ENCODE measurements around the gene RNF144A. TPM values are rescaled to one million over a fixed set of nuclear protein-coding genes. Genes with fewer than 3 reads are reported as not detected.

The RNF144A gene
- total RNA-seq, 1 experiment from 2014 or later = 13.6 TPM

DNA sequence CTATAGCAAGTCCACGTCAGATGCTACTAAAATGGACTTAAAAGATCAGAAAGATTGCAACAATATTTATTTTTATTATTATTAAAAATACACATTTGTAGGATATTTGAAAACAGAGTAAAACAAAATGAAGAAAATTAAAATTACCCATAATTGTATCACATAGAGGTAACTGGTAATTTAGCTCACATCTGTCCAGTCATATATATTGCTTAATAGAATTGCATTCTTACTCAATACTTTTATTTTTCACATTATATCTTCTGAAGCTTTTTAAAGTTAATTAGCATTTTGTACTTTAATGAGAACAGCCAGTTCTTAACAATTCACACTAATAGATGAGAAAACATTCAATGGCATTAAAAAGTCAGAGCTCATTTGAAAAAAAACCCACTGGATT, 11.5 kb upstream of the RNF144A start:
- intact Hi-C loops (cut with micrococcal nuclease; ENCODE audit: unreplicated experiment) = no loop called here
- ChIA-PET CTCF (interaction anchor here (0.5 kb wide), 1 partner anchor 112 kb away, joined by 3 read pairs; no protein-coding TSS in a partner anchor), POLR2A (ENCODE audit: low non-redundant PET) (no interaction called here)
- Histone ChIP-seq H3K36me3 (ENCODE audit: insufficient read depth, low read length, poor library complexity, severe bottlenecking) (no peaks in the 10 kb centered on the region), H3K4me1 (ENCODE audit: insufficient read depth, low read length, poor library complexity, severe bottlenecking) (no peaks in the 10 kb centered on the region), H3K27me3 (replicated peaks; ENCODE audit: insufficient read depth, low read depth, low read length, poor library complexity) (no peaks in the 10 kb centered on the region), H3K27ac (ENCODE audit: low read depth, low read length, poor library complexity, severe bottlenecking) (no peak overlapping the region), H3K4me3 (ENCODE audit: low read depth, low read length, poor library complexity, severe bottlenecking) (no peak overlapping the region), H3K9me3 (ENCODE audit: low read depth, low read length, poor library complexity, severe bottlenecking) (no peaks in the 10 kb centered on the region)
- no TSS peak for BruUV-seq (replicated peaks)
- no peak for TF ChIP-seq EZH2 (IDR thresholded peaks at IDR 0.05; ENCODE audit: borderline replicate concordance, low read depth, low read length, poor library complexity, severe bottlenecking)
- TF ChIP-seq, protein P1, sequence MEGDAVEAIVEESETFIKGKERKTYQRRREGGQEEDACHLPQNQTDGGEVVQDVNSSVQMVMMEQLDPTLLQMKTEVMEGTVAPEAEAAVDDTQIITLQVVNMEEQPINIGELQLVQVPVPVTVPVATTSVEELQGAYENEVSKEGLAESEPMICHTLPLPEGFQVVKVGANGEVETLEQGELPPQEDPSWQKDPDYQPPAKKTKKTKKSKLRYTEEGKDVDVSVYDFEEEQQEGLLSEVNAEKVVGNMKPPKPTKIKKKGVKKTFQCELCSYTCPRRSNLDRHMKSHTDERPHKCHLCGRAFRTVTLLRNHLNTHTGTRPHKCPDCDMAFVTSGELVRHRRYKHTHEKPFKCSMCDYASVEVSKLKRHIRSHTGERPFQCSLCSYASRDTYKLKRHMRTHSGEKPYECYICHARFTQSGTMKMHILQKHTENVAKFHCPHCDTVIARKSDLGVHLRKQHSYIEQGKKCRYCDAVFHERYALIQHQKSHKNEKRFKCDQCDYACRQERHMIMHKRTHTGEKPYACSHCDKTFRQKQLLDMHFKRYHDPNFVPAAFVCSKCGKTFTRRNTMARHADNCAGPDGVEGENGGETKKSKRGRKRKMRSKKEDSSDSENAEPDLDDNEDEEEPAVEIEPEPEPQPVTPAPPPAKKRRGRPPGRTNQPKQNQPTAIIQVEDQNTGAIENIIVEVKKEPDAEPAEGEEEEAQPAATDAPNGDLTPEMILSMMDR (conservative IDR thresholded peaks at IDR 0.05; ENCODE audit: low read depth, low read length) = no peak
- no peak for DNase-seq (ENCODE audit: low spot score)

- no peaks in the 10 kb centered on the region for H3K9me3 ChIP-seq (ENCODE audit: low read depth, low read length, poor library complexity, severe bottlenecking)
- ChIA-PET CTCF (interaction anchor here (0.5 kb wide), 1 partner anchor 111 kb away, joined by 3 read pairs; no protein-coding TSS in a partner anchor), POLR2A (ENCODE audit: low non-redundant PET) (no interaction called here)
- BruUV-seq (replicated peaks) = no TSS peak
- no peaks in the 10 kb centered on the region for H3K36me3 ChIP-seq (ENCODE audit: insufficient read depth, low read length, poor library complexity, severe bottlenecking)
- no peaks in the 10 kb centered on the region for H3K27me3 ChIP-seq (replicated peaks; ENCODE audit: insufficient read depth, low read depth, low read length, poor library complexity)
- intact Hi-C loops (cut with micrococcal nuclease; ENCODE audit: unreplicated experiment) = no loop called here
- no peak for TF ChIP-seq EZH2 (IDR thresholded peaks at IDR 0.05; ENCODE audit: borderline replicate concordance, low read depth, low read length, poor library complexity, severe bottlenecking)
- TF ChIP-seq, protein P1 (conservative IDR thresholded peaks at IDR 0.05; ENCODE audit: low read depth, low read length) = no peak
- no peak overlapping the region for H3K4me3 ChIP-seq (ENCODE audit: low read depth, low read length, poor library complexity, severe bottlenecking)
- DNase-seq (ENCODE audit: low spot score) = no peak
- H3K4me1 ChIP-seq (ENCODE audit: insufficient read depth, low read length, poor library complexity, severe bottlenecking) = no peaks in the 10 kb centered on the region
- H3K27ac ChIP-seq (ENCODE audit: low read depth, low read length, poor library complexity, severe bottlenecking) = no peak overlapping the region
Measured at GRCh38 chr2:6906165-6906741, 11.0 kb upstream of the RNF144A start.

DNA sequence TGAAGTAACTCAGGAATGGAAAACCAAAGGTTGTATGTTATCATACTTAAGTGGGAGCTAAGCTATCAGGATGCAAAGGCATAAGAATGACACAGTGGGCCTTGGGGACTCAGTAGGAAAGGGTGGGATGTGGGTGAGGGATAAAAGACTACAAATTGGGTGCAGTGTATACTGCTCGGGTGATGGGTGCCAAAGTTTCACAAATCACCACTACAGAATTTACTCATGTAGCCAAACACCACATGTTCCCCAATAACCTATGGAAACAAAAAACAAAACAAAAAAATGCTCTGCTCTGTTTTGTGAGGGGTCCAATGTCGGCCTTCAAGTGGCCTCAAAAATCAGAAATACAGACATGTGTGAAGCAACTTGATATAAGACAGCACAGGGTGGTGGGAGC, 8.9 kb upstream of the RNF144A start:
- DNase-seq (ENCODE audit: low spot score) = no peak
- Histone ChIP-seq H3K4me1 (ENCODE audit: insufficient read depth, low read length, poor library complexity, severe bottlenecking) (no peaks in the 10 kb centered on the region), H3K36me3 (ENCODE audit: insufficient read depth, low read length, poor library complexity, severe bottlenecking) (no peaks in the 10 kb centered on the region), H3K9me3 (ENCODE audit: low read depth, low read length, poor library complexity, severe bottlenecking) (no peaks in the 10 kb centered on the region), H3K4me3 (ENCODE audit: low read depth, low read length, poor library complexity, severe bottlenecking) (no peak overlapping the region), H3K27ac (ENCODE audit: low read depth, low read length, poor library complexity, severe bottlenecking) (no peak overlapping the region), H3K27me3 (replicated peaks; ENCODE audit: insufficient read depth, low read depth, low read length, poor library complexity) (no peaks in the 10 kb centered on the region)
- no TSS peak for BruUV-seq (replicated peaks)
- TF ChIP-seq, protein P1 (conservative IDR thresholded peaks at IDR 0.05; ENCODE audit: low read depth, low read length) = no peak
- TF ChIP-seq EZH2 (IDR thresholded peaks at IDR 0.05; ENCODE audit: borderline replicate concordance, low read depth, low read length, poor library complexity, severe bottlenecking) = no peak
- ChIA-PET POLR2A (ENCODE audit: low non-redundant PET) (no interaction called here), CTCF (no interaction called here)
- intact Hi-C loops (cut with micrococcal nuclease; ENCODE audit: unreplicated experiment) = no loop called here

All from A673 (cell line).